HEK293T (cell line): ENCODE data around the gene CUX1.
"Not testable (repeated sequence)": the region's sequence is repeated elsewhere in the genome, so short reads cannot be mapped to it uniquely, and the experiment has no call there.

Experiments
- CTCF ChIA-PET: fragments of 350-600 bp; formaldehyde crosslinking; extraction: SDS; loops from one replicate; lab custom pipeline; 2021; ENCODE audit warnings: antibody characterized with exemption, inconsistent platforms; lab: Yijun Ruan, JAX
- POLR2A ChIA-PET: fragments of 350-600 bp; formaldehyde crosslinking; extraction: SDS; loops from one replicate; lab custom pipeline; 2020; ENCODE audit warnings: antibody characterized with exemption, inconsistent platforms; lab: Yijun Ruan, JAX
- DNase-seq: peaks from one replicate; pipeline ENCODE4 v3.0.0; 2012; ENCODE audit warnings: mixed read lengths; ENCODE audit errors: extremely low spot score
- ARNT ChIP-seq: fragments of 450-650 bp; IDR thresholded peaks from 2 replicates; pipeline ENCODE4 v1.6.1; 2017; ENCODE audit warnings: mild to moderate bottlenecking
- BHLHE40 ChIP-seq: fragments of 450-650 bp; IDR thresholded peaks from 2 replicates; pipeline ENCODE4 v1.6.1; 2016; ENCODE audit warnings: mild to moderate bottlenecking, moderate library complexity, borderline replicate concordance
- CTBP1 ChIP-seq: fragments of 450-650 bp; IDR thresholded peaks from 2 replicates; pipeline ENCODE4 v1.6.1; 2016; ENCODE audit warnings: borderline replicate concordance
- ELF4 ChIP-seq: fragments of 450-650 bp; IDR thresholded peaks from 2 replicates; pipeline ENCODE4 v1.6.1; 2017; ENCODE audit warnings: antibody characterized with exemption
- FOXA1 ChIP-seq: fragments of 450-650 bp; IDR thresholded peaks from 2 replicates; pipeline ENCODE4 v1.6.1; 2016; ENCODE audit warnings: mild to moderate bottlenecking
- FOXK2 ChIP-seq: fragments of 450-650 bp; IDR thresholded peaks from 2 replicates; pipeline ENCODE4 v1.6.1; 2016; ENCODE audit warnings: mild to moderate bottlenecking
- FOXM1 ChIP-seq: fragments of 450-650 bp; IDR thresholded peaks from 2 replicates; pipeline ENCODE4 v1.6.1; 2017; ENCODE audit warnings: mild to moderate bottlenecking, borderline replicate concordance
- HDGF ChIP-seq: fragments of 450-650 bp; IDR thresholded peaks from 2 replicates; pipeline ENCODE4 v1.6.1; 2017; ENCODE audit warnings: antibody characterized with exemption, borderline replicate concordance
- L3MBTL2 ChIP-seq: fragments of 450-650 bp; conservative IDR thresholded peaks from 2 replicates; pipeline ENCODE4 v1.6.1; 2016; ENCODE audit warnings: mild to moderate bottlenecking
- LEF1 ChIP-seq: fragments of 450-650 bp; IDR thresholded peaks from 2 replicates; pipeline ENCODE4 v1.6.1; 2017; ENCODE audit warnings: mild to moderate bottlenecking, borderline replicate concordance
- NFRKB ChIP-seq: fragments of 450-650 bp; IDR thresholded peaks from 2 replicates; pipeline ENCODE4 v1.6.1; 2016; ENCODE audit warnings: mild to moderate bottlenecking, moderate library complexity
- SP1 ChIP-seq: fragments of 450-650 bp; IDR thresholded peaks from 2 replicates; pipeline ENCODE4 v1.6.1; 2017
- SUZ12 ChIP-seq: fragments of 450-650 bp; IDR thresholded peaks from 2 replicates; pipeline ENCODE4 v1.6.1; 2016; ENCODE audit warnings: mild to moderate bottlenecking
- TARDBP ChIP-seq: fragments of 450-650 bp; IDR thresholded peaks from 2 replicates; pipeline ENCODE4 v1.6.1; 2016
- ZNF384 ChIP-seq: fragments of 450-650 bp; IDR thresholded peaks from 2 replicates; pipeline ENCODE4 v1.6.1; 2016
- TF ChIP-seq, protein P1 (sequence below): fragments of 450-650 bp; IDR thresholded peaks from 2 replicates; pipeline ENCODE4 v1.6.1; 2016

The CUX1 gene

DNA sequence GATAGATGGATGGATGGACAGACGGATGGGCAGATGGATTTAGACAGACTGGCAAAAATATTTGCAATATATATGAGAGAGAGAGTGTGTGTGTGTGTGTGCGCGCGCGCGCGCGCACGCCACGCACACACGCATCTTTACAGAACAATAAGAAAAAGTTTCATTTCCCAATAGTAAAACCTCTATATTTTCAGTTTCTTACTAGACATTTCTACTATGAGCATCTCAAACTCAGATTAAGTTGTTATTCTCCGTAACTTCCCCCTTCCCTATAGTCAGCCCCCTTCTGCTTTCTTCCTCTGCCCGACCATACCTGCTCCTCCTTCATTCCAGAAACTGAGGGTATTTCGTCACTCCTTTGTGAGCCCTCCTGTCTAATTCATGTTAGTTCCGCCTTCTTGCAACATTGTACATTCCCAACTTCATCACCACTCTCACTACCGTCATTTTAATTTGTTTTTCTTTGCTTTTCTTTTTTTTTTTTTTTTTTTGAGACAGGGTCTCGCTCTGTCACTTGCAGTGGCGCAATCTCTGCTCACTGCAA, 314.9 kb downstream of the CUX1 start:
- no peak for TF ChIP-seq HDGF
- TF ChIP-seq TARDBP = no peak
- ChIA-PET CTCF (no interaction called here), POLR2A (no interaction called here)
- DNase-seq = no peak

GRCh38 chr7:102138676-102139075, 321.2 kb downstream of the CUX1 start:
- POLR2A ChIA-PET = no interaction called here
- DNase-seq = no peak
- CTCF ChIA-PET = no interaction called here
- TF ChIP-seq FOXK2 (no peak), LEF1 (no peak), SUZ12 (no peak), NFRKB (no peak), ARNT (no peak), ZNF384 (no peak), L3MBTL2 (no peak), SP1 (no peak), TARDBP (no peak), CTBP1 (no peak)
- TF ChIP-seq, protein P1, sequence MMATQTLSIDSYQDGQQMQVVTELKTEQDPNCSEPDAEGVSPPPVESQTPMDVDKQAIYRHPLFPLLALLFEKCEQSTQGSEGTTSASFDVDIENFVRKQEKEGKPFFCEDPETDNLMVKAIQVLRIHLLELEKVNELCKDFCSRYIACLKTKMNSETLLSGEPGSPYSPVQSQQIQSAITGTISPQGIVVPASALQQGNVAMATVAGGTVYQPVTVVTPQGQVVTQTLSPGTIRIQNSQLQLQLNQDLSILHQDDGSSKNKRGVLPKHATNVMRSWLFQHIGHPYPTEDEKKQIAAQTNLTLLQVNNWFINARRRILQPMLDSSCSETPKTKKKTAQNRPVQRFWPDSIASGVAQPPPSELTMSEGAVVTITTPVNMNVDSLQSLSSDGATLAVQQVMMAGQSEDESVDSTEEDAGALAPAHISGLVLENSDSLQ = no peak

GRCh38 chr7:102140952-102141370, 323.5 kb downstream of the CUX1 start:
- DNase-seq = no peak
- TF ChIP-seq NFRKB (no peak), HDGF (no peak), LEF1 (no peak), L3MBTL2 (no peak), ELF4 (no peak), SUZ12 (no peak), FOXM1 (no peak), TARDBP (no peak), ZNF384 (no peak), SP1 (no peak), CTBP1 (no peak), FOXK2 (no peak), ARNT (no peak), FOXA1 (no peak), BHLHE40 (no peak)
- TF ChIP-seq, protein P1 = no peak
- CTCF ChIA-PET = interaction anchor here (0.5 kb wide), 1 partner anchor 1876 kb away, joined by 4 read pairs; no protein-coding TSS in a partner anchor
- POLR2A ChIA-PET = no interaction called here

DNA sequence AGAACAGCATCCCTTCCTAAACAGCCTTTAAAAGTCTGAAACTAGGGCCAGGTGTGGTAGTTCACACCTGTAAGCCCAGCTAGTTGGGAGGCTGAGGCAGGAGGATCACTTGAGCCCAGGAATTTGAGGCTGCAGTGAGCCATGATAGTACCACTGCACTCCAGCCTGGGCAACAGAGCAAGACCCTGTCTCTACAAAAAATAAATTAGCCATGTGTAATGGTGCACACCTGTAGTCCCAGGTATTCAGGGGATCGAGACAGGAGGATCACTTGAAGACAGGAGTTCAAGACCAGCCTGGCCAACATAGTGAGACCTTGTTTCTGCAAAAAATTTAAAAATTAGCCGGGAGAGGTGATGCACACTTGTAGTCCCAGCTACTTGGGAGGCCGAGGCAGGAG, 325.0 kb downstream of the CUX1 start:
- DNase-seq, POLR2A ChIA-PET, CTCF ChIA-PET: not testable (repeated sequence)

GRCh38 chr7:102146122-102146521, 328.7 kb downstream of the CUX1 start:
- TF ChIP-seq HDGF (no peak), LEF1 (no peak), FOXK2 (no peak), ARNT (no peak), L3MBTL2 (no peak), SP1 (no peak), ZNF384 (no peak), TARDBP (no peak), ELF4 (no peak), NFRKB (no peak), FOXA1 (no peak), FOXM1 (no peak), SUZ12 (no peak), BHLHE40 (no peak), CTBP1 (no peak)
- TF ChIP-seq, protein P1 = no peak
- DNase-seq = no peak
- POLR2A ChIA-PET = no interaction called here
- CTCF ChIA-PET = no interaction called here

- CTCF ChIA-PET = no interaction called here
- POLR2A ChIA-PET = no interaction called here
- TF ChIP-seq FOXK2 = no peak
- no peak for TF ChIP-seq ZNF384
- no peak for TF ChIP-seq BHLHE40
- TF ChIP-seq, protein P1 = no peak
- TF ChIP-seq ELF4 = no peak
- no peak for TF ChIP-seq FOXA1
- TF ChIP-seq NFRKB = no peak
- TF ChIP-seq ARNT = no peak
- TF ChIP-seq TARDBP = no peak
- no peak for TF ChIP-seq HDGF
- TF ChIP-seq L3MBTL2 = no peak
- no peak for TF ChIP-seq CTBP1
- no peak for TF ChIP-seq FOXM1
- no peak for TF ChIP-seq SP1
- DNase-seq = no peak
Measured at GRCh38 chr7:102147008-102147407, 329.6 kb downstream of the CUX1 start.

DNA sequence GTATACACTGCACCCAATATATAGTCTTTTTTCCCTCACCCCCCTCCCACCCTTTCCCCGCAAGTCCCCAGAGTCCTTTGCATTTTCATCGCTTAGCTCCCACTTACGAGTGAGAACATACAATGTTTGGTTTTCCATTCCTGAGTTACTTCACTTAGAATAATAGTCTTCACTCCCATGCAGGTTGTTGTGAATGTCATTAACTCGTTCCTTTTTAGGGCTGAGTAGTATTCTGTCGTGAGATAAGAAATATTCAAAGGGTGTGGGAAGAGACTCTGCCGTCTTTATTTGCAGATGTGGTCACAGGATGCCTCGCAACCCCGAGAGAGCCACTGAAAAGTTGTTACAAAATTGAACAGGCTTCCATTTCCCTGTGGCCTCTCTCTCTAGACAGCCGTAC, 331.4 kb downstream of the CUX1 start:
- DNase-seq = no peak
- POLR2A ChIA-PET = no interaction called here
- CTCF ChIA-PET = no interaction called here
- TF ChIP-seq SP1 (no peak), FOXM1 (no peak), ELF4 (no peak), FOXK2 (no peak)
